ENCODE data around the gene CS. TPM values are rescaled to one million over a fixed set of nuclear protein-coding genes. Genes with fewer than 3 reads are reported as not detected.

The CS gene
- total and polyA plus RNA-seq, 2 of the 4 experiments (the other 2 are of a cell fraction), result 139 to 146 TPM

GRCh38 chr12:56338308-56339157, 38.4 kb upstream of the CS start, which contains the start of gene IL23A:
Gene IL23A, plus strand, starts transcription at chr12:56338884. Its CDS starts 161 bp downstream, at chr12:56339045.
- dilution Hi-C loops (cut with HindIII; ENCODE audit: low sequenced_read_pairs, unreplicated experiment), result no loop called here
- H3K27ac ChIP-seq (ENCODE audit: insufficient read depth, low read length), result no peak within 1 kb of the TSS
- BruUV-seq (replicated peaks), result no TSS peak
- in situ Hi-C loops (cut with MboI; ENCODE audit: low sequenced_read_pairs), result no loop called here
- H4K8ac ChIP-seq (ENCODE audit: low read depth in 2 of 2, low read length in 2 of 2), result no peak within 1 kb of the TSS
- H2AK9ac ChIP-seq (replicated peaks; ENCODE audit: low read depth, low read length, poor library complexity), result no peak within 1 kb of the TSS
- H3K9ac ChIP-seq (ENCODE audit: low read depth, low read length), result no peak within 1 kb of the TSS
- no peak within 1 kb of the TSS for H2BK15ac ChIP-seq (ENCODE audit: low read depth, low read length)
- no peak within 1 kb of the TSS for H3K56ac ChIP-seq (ENCODE audit: extremely low read depth, insufficient read depth, low read length)
- H3K79me1 ChIP-seq (ENCODE audit: low read depth in 1 of 2, low read length in 2 of 2), result peaks cover 0 to 12% of the 10 kb centered on the region in 2 experiments; a peak in 3 of 4 replicates
- no peak for TF ChIP-seq CEBPB (IDR thresholded peaks at IDR 0.05; ENCODE audit: low read depth, low read length)
- no peaks in the 10 kb centered on the region for H3K9me3 ChIP-seq (ENCODE audit: control insufficient read depth, insufficient read depth, low read length)
- ChIA-PET CTCF (no interaction called here), POLR2A (ENCODE audit: unreplicated experiment) (interaction anchor here (0.5 kb wide), 1 partner anchor 10 kb away, joined by 3 read pairs; no protein-coding TSS in a partner anchor)
- H2BK120ac ChIP-seq (ENCODE audit: low read depth, low read length), result no peak within 1 kb of the TSS
- H3K4me3 ChIP-seq (ENCODE audit: insufficient read depth, low read depth, low read length), result no peak within 1 kb of the TSS
- DNase-seq (peak; percentile 59), ATAC-seq (ENCODE audit: low read depth) (0 out of 2 replicates have a peak, but pooled peaks have one; percentile 7)
- peak within 1 kb of the TSS; percentile 40 for H2AFZ ChIP-seq (replicated peaks; ENCODE audit: low read length, poor library complexity)
- no peaks in the 10 kb centered on the region for H3K27me3 ChIP-seq (ENCODE audit: control insufficient read depth, insufficient read depth, low read length)
- H3K4me1 ChIP-seq (ENCODE audit: control insufficient read depth, insufficient read depth, low read length), result no peaks in the 10 kb centered on the region
- H3K9me1 ChIP-seq (ENCODE audit: insufficient read depth, low read length), result peaks cover 3% of the 10 kb centered on the region; the same call in 1 of the 2 replicates
- H4K20me1 ChIP-seq (ENCODE audit: insufficient read depth, low read length), result no peaks in the 10 kb centered on the region
- no peak within 1 kb of the TSS; the same call in 1 of the 2 replicates for H2AK5ac ChIP-seq (ENCODE audit: low read depth, low read length)
- H4K91ac ChIP-seq (ENCODE audit: insufficient read depth, low read depth, low read length), result no peak within 1 kb of the TSS
- no peak within 1 kb of the TSS for H3K4ac ChIP-seq (ENCODE audit: low read depth, low read length)
- no peak within 1 kb of the TSS for H2BK5ac ChIP-seq (ENCODE audit: low read depth, low read length, poor library complexity, severe bottlenecking)
- peaks cover 19% of the 10 kb centered on the region for H3K36me3 ChIP-seq (ENCODE audit: control insufficient read depth, insufficient read depth, low read length)
- H3K14ac ChIP-seq (replicated peaks; ENCODE audit: low read depth, low read length), result no peak within 1 kb of the TSS
- H3K23ac ChIP-seq (ENCODE audit: low read depth, low read length), result peak within 1 kb of the TSS; percentile 31; the same call in 1 of the 2 replicates
- no peak within 1 kb of the TSS for H3K4me2 ChIP-seq (ENCODE audit: low read depth, low read length)
- H3K18ac ChIP-seq (ENCODE audit: low read depth, low read length), result no peak within 1 kb of the TSS
- H4K5ac ChIP-seq (ENCODE audit: low read depth, low read length), result no peak within 1 kb of the TSS
- intact Hi-C loops (cut with micrococcal nuclease), result no loop called here
- H2BK20ac ChIP-seq (ENCODE audit: low read depth, low read length), result no peak within 1 kb of the TSS
- WGBS, 2 experiments (ENCODE audit: extremely low coverage in 2 of 2, insufficient read length in 1 of 2), result 11% methylated on average over 1 of the region's 9 CpGs; no CpG with 5 or more reads in 1 of the 2 experiments
